Measurements from ENCODE around the gene ATF6.

ATF6 gene

DNA sequence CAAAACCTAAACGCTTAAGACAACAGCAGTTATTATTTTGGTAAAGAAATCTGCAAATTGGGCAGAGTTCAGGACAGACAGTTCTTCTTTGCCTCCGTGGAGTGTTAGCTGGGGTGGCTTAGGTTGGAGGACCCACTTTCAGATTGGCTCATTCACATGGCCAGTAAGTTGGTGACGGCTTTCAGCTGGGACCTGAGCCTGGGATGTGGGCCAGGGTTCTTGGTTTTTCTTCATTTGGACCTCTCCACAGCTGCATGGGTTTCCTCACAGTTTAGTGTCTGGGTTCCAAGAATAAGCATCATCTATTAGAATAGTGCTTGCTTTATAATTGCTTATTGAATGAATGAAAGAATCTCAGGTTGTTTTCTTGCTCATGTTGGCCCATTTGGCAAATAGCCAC is 72.2 kb downstream of the ATF6 start:
- DNase-seq: no peak

DNA sequence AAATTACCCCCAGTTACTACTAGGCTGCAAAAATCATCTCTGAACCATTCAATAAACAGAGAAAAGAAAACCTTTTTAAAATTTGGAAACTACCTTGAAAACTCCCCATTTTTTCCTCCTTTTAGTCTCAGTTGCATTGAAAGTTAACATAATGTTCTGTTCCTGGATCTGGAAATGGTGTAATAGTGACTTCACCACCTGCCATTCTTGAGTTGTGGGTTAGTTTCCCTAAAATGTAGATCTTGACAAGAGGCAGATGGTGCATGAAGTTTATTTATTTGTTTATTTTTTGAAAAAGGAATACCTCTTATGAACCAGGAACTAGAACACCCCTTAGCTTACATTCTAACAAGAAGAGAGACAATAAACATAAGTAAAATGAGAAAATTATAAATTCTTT is 72.8 kb downstream of the ATF6 start:
- DNase-seq: no peak

DNA sequence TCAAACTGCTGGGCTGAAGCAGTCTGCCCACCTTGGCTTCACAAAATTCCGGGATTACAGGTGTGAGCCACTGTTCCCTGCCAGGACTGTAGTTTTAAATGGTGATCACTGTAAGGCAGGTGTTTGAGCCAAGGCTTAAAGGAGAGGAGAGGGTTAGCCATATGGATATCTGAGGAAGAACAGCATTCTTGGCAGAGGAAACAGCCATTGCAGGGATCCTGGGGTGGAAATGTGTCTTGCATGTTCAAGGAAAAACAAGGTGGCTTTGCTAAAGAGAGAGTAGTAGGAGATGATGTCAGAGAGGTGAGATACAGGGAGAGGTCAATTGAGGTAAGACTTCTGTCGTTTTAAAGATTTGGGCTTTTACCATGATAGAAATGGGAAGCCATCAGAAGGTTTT is 73.5 kb downstream of the ATF6 start:
- DNase-seq: no peak

DNA sequence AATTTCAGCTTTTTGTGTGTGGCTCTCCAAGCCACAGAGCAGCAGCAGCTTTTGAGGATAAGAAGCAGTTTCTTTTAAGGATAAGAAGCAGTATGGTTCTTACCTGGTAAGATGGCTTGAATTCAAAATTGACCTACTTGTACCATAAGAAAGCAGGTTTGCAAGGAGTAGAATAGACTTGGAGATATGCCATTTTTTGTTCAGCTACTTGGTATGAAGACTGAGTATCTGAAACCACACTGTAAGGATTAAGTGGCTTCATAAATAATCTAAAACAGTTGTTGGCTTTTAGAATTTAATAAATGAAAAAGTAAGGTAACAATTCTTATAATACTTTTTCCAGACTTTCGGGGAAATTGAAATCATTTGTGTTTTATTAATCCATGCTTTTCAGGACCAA is 74.2 kb downstream of the ATF6 start:
- DNase-seq: no peak

DNA sequence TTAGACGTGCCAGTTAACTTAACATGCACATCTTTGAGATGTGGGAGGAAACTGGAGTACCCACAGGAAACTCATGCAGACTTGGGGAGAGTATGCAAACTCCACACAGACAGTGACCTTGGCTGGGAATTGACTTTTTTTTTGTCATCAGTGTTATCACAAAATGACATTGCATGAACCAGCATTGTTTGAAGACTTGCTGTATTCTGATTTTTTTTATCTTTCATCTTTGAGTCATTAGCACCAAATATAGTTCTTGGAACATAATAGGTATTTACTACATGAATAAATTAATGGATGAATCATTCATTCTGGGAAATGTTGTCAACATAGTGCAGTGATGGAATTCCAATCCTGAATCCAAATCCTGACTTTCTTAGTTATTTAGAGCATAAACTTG is 77.0 kb downstream of the ATF6 start:
- no peak for DNase-seq

DNA sequence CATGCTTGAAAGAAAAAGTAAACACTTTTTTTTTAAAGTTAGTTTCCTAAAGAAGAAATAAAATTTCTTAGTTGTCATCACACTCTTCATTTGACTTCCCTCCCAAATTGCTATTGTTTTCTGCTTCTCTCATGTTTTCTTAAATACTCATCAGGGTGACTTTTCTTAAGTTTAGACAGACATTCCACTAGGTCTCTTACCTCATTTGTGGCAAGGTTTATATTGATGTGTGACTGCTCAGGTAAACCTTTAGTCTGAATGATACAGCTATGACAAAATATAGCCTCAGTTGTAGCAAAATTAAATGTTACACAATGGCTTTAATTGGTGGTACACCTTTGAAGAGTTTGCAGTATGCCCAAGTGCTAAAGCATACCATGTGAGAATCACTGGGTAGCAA is 78.6 kb downstream of the ATF6 start:
- no peak for DNase-seq

DNA sequence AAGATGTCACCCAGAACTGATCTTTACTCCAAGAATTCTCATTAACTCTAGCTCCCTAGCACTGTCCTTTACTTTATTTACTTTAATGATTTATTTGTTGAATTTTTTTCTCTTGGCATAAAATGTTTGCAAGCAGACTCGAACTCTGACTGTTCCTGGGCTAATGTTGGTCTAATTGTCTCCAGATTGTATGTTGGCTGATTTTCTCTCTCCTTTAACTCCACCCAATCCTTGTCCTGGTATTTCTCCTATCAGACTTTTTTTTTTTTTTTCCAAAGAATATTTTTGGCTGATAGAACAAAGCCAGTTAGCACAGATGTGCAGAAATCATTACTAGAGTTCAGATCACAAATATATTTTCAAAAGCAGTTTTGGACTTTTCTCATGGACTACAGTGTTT is 82.6 kb downstream of the ATF6 start:
- DNase-seq: no peak

DNA sequence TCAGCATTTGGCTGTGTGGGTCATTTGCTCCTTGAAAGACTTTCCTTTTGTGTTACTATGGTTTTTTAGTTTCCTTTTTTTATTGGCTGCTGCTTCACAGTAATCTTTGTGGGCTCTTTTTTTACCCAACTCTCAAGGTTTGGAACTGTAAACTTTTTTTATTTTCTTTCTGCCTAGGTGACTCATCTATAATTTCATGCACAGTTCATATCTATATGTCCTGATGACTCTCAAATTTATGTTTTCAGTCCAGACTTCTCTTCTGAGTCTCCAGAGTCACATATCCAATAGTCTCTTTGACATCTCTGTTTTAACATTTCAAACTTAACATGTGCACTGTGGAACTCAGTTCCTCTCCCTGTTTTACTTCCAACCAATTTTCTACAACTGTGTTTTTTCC is 83.4 kb downstream of the ATF6 start:
- DNase-seq: no peak

DNA sequence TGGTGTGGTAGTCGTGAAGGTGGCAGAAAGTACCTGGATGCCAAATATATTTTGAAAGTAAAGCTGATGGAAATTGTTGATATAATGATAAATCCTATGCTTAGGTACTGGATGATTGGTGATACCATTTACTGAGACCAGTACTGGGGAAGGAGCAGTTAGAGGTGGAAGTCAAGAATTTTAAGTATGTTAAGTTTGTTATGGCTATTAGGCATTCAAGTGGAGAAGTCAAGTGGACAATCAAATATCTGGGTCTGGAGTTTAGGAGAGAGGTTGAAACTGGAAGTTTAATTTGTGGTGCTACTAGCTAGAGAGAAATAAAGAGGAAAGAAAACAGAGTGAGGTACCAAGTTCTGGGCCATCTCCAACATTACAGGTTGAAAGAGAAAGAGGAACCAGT is 89.1 kb downstream of the ATF6 start:
- no peak for DNase-seq

DNA sequence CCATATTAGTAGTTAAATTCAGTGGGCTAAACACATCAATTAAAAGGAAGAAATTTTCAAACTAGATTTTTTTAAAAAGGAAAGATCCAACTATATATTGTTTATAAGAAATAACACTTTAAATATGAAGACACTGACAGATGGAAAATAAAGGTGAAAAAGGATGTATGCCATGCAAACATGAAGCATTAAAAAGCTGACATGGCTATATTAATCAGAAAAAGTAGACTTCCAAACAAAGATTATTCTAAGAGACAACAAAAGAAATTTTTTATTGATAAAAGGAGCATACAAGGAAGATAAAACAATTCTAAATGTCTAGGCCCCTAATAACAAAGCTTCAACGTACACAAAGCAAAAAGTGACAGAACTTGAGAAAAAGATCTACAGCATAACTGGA is 92.2 kb downstream of the ATF6 start:
- DNase-seq: no peak

DNA sequence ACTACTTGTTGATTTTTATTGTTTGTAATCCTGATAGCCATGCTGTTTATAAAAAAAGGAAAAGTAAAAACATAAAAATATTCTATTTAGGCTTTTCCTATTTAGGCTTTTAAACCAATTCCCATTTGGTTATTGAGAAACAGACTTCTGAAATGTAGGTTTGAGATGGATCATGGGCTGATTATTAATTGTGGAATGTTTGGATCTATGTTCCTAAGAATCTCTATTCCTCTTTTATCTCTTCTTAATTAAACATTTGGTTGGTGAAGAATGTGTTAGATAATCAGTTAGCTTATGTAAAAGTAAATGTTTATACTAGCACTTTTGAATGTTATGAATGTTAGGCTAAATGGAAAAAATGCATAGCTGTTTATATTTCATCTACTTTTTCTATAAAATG is 97.4 kb downstream of the ATF6 start:
- no peak for DNase-seq

DNA sequence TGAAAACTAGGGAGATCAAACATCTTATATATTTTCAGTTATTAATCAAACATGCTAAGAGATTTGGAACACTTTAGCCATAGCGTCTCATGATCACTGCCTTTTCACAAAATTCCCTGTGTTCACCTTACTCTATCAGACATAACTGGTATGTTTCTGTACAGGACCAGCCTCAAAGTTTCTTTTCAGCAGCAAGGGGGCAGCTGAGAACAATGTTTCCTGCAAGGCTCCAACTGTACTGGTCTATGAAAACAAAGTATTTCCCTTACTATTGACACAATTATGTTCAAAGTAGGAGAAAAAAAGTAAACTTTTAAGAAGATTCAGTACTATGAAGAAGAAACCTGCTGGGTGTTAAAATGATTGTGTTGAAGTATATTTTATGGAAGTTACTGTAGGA is 98.5 kb downstream of the ATF6 start:
- no peak for DNase-seq

DNA sequence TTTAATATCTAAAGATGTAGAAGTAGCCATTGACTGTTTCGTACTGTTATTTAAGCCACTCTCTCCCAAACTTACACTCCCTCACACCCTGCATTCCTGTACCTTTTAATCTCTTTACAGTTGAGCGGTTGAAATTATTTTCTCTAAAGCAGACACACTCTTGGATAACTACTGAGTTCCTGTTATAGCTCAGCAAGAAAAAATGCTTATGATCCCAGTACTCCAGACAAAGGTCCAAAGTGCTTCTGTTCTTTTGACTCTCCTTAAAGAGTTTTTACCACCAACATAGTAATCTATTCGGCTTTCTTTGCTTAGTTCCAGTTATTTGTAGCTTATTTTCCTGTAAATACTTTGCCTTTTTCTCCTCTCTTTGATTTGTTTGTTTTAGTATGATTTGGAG is 100.1 kb downstream of the ATF6 start:
- no peak for DNase-seq

DNA sequence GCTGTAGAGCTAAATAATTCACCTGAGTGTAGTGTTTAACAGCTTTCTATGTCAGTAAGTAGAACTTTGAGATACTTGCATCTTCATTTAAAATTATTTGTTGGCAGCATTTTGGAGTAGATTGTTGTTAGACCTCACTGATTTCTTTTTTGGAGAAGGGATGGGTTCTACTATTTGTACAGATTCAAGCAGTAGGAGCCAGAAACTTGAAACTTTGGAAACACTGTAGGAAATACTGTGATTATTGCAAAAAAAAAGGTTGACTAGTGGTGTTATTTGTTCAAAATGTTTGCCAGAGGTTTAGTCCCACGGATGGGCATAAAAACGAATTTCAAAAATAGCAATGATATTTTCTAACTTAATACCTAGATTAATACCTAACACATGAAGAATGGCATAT is 102.7 kb downstream of the ATF6 start:
- DNase-seq: no peak

DNA sequence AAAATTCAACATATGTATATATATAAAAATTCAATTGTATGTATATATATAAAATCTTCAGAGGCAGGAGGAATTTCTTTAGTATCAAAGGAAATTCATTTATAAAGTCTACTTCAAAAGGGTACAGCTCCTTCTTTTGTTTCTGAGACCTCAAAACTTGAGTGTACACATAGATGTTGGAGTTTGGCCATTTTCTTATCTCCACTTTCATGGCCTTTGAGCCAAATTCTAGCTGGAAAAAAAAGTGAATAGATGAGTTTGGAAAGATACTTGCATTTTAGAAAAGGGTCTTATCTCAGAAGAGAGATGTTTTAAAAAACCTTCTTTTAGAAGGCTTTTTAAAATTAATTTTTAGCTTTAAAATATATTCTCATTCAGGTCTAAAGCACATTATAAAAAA is 103.2 kb downstream of the ATF6 start:
- DNase-seq: no peak

DNA sequence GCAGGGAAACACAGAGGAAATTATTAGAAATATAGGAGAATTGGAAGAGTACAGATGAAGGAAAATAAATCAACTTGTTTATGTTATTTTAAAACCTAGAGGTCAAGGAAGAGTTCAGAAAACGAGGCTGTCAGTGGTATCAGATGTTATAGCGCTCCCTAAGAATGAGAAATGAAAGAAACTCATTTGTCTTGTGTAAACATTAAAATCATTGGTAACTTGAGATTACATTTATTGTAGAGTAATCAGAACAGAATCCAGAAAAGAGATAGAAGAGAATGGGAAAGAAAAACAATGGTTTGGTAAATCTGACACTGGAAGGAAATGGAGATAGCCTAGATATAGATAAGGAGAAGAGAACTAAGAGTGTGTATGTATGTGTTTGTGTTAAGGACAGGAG is 106.4 kb downstream of the ATF6 start:
- no peak for DNase-seq

DNA sequence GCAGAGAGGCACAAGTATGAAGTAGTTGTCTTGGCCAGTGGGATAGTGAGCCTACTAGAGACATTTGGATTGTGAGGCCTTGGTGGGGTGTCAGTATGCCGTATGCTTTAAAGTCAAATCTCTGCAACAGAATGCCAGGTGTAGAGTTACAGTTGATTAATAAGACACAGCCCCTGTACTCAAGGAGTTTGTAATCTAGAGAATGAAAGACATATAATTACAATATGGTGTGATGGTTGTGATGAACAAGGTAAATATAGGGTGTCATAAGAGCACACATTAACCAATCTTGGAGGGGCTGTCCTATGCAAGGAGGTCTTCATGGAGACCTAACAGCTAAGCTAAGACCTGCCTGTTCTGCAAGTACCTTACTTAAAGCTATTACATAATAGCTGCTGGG is 113.1 kb downstream of the ATF6 start:
- DNase-seq: no peak

DNA sequence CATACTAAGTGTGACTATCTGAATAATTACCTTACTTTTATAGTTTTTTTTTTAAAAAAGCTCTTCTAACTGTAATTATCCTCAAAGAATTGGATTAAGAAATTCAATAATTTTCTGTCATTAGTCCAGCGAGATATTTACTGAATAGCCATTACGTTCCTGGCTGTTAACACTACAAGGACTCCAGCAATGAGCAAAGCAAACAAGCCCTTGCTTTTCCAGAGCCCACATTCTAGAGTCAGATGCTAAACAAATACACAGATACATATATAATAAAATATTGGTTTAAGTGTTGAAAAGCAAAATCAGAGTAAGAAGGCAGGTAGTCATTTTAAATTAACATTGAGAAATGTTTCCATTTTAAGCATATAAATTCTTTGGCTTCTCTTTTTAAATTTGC is 118.4 kb downstream of the ATF6 start:
- no peak for DNase-seq

DNA sequence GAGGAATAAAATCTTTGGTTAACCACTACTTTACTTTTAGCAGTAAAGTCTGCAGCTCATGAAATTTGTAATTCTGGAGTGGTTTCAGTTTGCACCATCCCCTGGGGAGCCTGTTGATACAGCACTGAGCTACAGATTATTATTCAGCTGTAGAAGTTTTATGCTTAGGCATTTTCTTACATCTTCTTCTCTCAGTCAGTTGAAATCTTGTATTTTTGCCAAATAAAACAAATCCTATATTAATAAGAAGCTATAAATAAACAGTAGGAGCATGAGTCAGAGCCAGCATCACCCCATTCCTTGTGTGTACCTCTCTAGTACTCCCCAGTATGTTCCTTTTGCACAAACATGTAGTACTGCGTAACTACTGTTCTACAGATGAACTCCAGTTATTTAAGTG is 118.9 kb downstream of the ATF6 start:
- no peak for DNase-seq

DNA sequence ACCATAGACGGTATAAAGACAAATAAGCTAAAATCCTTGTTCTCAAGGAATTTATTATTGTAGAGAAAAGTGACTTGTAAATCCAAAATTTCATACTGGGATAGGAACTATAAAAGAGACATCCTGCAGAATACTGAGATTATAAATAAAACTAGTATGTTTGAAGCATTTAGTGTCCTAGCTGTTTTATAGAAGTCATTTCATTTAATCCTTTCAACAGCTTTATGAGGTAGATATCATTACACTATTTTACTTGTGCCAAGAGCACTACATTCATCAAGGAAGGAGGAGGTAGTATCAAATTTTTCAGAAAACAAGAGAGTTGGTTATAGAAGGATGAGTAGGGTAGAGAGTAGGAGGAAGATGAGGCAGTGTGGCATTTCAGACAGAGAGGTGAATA is 119.6 kb downstream of the ATF6 start:
- no peak for DNase-seq

DNA sequence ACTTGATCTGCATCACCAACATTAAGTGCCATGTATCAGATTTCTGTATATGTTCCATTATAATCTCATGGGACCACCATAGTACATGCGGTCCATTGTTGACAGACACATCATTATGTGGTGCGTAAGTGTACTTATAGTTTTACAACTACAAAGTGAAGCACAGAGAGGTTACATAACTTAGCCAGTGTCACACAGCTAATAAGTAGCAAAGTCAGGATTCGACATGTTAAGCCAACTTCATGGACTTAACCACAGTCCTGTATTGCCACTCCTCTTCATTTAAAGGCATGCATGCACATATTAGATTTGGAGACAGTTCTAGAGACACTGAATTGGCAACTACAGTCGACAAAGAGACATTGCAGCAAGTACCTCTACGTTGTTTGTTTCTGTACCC is 120.5 kb downstream of the ATF6 start:
- DNase-seq: no peak

DNA sequence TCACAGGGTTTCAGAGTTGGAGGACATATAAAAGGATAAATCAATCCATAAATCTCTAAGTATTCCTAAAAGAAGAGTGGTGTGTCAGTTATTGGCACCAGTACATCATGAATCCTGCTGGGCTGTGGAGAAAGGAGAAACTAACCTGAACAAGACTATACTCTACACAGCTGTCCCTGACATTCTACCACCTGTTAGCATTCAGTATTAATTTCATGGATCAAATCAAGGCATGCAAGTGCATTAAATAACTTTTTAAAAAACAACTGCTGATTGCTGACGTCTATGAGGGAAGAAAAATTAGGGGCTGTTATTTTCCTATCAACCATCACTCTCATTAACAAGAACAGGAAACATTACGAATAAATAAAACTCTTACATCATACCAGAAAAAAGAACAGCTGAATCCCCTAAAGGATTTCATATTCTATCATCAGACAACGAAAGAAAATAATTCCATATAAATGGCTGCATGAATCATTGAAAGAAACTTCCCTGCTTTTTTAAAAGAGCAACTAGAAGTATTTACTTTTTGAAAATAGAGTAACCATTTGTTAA is 121.7 kb downstream of the ATF6 start:
- DNase-seq: no peak

DNA sequence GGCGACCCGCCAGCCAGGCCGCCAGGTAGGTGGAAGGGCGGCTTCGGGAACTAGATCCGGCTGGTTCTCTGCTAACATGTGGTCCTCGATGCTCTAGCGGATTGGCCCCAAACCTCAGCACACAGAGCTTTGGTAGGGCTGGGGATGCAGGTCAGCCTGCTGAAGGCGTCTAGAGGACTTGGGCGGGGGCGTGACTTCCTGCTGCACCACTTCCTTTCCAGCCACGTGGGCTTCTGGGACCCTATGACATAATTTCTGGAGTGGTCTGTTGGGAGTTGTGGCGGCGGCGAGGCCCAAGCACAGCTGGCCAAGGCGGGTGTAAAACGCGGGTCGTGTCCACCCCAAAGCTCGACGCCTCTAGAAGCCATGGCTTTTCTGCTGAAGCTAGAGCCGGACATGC is 124.5 kb downstream of the ATF6 start:
- no peak for DNase-seq

DNA sequence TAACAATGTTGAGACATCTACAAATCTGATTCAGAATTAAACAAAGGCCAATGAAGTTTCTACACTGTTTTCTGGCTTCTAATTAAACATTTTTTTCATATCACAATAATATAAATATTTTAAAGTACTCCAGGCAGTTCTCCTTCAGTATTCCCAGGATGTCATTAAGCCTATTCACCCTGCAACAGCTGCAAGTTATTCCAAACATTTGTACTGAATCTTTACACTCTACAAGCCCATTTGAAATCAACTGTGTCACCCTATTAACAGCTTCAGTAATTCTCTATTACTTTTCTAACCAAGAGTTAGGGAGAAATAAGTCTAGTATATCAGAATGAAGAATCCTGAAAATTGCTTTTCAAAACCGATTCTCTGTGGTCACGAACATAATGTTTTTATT is 133.0 kb downstream of the ATF6 start:
- no peak for DNase-seq

DNA sequence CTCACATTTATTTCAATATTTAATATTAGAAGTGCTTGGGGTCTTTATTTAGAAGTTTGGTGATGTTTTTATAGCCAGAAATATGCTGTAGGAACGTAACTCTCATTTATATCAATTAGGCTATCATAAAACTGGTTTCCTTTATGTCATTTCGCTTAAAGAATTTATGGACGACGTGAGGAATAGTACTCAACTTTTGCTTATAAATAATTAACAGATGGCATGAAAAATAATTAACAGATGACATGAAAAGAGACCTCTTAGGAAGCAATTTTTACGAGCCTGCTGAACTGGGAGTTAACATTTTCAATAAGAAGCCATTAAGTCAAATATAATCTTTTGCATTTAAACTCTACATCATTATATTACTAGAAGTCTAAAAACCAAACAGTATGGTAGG is 134.0 kb downstream of the ATF6 start:
- DNase-seq: no peak

DNA sequence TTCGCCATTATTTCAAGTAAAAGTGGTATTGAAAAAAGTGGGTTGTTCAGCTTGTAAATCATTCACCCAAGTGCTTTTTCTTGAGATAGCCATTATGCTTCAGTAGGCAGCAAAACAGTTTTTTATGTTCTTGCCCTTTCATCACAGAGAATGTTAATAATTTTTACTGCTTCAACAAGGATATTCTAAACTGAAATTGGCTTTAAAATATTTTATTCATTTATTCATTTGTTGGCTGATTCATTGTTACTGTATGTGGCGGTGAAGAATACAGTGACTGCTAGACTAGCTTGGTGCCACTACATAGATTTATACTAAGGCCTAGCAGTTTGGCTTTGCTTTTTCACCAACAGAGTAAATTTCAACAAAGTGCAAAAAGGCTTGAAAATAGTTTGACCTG is 136.1 kb downstream of the ATF6 start:
- no peak for DNase-seq

Data from NCI-H2081 treated with DMSO at 0.1 percent for 48 hours (cell line).